Measurements from ENCODE around the gene XDH. TPM values are rescaled to one million over a fixed set of nuclear protein-coding genes. Genes with fewer than 3 reads are reported as not detected.

XDH gene
- total RNA-seq, 1 donor, result 0.54 TPM

GRCh38 chr2:31287654-31288053 is 126.9 kb downstream of the XDH start:
- no peak for DNase-seq (ENCODE audit: low read depth in 2 of 3, low spot score in 2 of 3)

GRCh38 chr2:31286961-31287550 is 127.5 kb downstream of the XDH start:
- DNase-seq (ENCODE audit: low read depth in 2 of 3, low spot score in 2 of 3), result no peak

- DNase-seq (ENCODE audit: low read depth in 2 of 3, low spot score in 2 of 3), result peak in 1 of 3 donors; percentile 21
Measured at GRCh38 chr2:31286230-31286629, 128.3 kb downstream of the XDH start.

Other genes starting within 250 kb of the XDH start
- 1.9 TPM for gene CAPN14, start 197.2 kb downstream of the XDH start, total RNA-seq
- 18.9 TPM for gene EHD3, start 180.6 kb downstream of the XDH start, total RNA-seq
- gene SRD5A2, start 166.2 kb upstream of the XDH start, total RNA-seq, result not detected

Data from hematopoietic multipotent progenitor cell (in vitro differentiated cells).